HG03097 (cell line): Measurements from ENCODE around the gene C11orf87.

Experiments used
- ATAC-seq: cut with Tn5 transposase; IDR thresholded peaks from one replicate; pipeline ENCODE4 v1.9.1; 2021; ENCODE audit not compliant: unreplicated experiment, low FRiP score

Gene C11orf87

DNA sequence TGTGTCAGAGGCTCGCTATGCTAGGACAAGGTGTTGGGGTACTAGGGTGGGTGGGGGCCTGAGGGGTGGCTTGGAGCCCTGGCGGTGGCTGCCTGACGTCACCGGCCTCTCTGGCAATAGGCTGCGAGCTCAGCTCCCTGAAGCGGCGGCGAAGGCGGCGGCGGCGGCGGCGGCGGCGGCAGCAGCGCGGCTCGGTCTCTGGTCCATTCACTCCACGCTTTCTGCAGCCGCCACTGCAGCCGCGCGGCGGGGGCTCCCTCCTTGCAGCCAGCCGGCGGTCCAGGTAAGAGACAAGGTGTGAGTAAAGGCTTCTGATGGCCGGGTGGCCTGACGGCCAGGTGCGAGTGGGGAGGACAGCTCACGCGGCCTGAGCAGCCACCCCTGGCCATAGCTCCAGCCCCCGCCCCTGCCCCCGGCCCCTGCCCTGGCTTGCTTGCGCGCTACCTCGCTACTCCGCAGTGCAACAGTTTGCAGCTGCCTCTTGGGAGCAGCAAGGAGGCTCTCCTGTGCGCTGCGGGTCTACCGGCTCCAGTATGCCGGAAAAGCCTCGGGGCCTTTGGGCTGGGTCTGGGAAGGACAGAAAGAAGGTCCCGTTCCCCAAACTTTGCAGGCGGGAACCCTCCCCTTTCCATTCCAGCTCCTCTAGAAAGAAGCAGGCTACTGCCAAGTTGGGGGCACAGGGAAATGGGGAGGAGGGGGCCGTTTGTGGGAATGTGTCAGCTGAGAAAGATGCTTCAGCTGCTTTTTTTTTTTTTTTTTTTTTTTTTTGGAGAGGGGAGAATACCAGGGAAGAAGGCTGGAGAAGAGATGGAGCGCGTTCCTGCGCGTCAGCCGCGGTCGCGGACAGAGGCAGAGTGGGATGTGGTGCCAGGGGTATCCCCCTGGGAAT lies at the start of gene C11orf87:
Gene C11orf87, plus strand, starts transcription at position 210 of the 889 bp plus-strand sequence. CDS start 1,444 bp downstream, outside the sequence.
- no peak for ATAC-seq

DNA sequence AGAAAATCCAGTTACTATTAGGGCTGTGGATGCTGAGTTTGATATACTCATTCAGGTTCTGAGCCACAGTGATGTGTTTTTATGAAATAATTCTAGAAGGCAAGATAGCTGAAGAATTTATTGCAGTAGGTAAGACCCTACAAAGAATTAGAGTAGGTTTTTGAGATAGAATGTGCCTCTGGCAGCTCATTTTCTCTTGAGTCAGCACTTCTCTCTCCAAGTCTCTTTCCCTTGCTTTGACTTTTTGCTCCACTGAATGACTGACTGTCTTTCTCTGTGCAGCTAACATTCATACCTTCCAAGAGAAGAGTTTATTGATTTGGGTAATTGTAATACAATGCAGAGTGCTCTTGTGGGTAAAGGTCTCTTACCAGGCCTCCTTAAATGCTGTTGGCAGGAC lies 48.0 kb upstream of the C11orf87 start:
- ATAC-seq: no peak

DNA sequence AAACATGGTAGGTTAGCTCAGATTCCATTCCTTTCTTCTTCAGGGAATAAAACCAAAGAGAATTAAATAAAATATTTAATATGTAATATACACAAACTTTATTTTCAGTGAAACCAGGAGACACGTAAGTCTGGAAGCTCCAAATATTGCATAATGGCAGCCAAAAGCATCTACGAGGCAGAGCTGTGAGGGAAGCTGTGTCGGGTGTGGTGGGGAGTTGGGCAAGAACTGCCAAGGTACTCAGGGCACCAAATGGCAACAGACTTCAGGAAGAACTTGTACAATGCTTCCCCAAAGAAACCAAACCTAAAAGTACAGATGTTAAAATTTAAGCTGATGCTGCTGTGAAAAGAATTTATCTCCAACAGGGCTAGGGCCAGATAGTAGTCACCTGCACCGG lies 47.5 kb upstream of the C11orf87 start:
- ATAC-seq: no peak

DNA sequence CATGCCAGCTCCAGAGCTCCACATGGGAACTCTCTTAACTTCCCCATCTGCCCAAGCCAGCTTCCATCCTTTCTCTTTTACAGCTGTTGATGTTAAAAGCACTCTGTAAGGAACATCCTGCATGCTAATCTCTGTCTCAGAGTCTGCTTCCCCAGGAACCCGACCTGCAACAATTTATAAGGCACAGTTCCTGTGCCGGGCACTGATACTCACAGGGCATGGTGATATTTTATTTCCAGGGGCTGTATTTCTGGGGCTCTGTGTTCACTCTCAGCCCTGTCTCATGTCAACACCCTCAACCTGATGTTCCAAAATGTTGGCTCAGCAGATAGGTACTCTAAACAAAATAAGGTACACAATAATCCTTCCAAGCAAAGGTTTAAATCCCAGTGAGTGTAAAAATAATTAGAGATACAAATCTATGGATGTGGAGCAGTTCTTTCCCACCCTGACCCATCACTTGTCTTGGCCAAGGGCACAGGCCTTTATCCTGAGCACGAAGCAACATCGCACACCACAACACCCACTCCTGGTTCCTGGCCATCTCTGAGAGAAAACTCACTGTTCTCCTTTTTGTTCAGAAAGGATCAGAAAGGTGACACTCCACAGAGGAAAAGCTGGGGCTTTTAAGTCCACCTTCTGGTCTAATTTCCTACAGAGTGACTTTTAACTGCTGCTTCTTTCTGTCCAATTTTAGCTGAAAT lies 44.8 kb upstream of the C11orf87 start:
- ATAC-seq: no peak

DNA sequence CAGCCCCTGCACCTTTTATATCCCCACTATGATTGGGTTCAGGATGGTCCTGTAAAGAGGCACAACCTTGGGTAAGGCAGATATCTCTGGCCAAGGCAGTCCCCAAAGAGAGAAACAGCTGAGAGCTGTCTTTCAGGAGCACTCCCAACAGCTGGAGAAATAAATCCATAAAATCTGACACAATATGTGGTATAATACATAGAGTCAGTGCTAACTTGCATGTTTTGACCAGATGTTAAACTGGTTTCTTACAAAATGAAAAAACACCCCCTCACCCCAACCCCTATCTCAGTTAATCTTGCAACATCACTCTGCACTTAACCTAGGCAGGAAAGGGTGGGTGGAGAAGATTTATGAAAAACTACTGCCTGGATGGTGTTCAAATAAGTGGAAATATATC lies 44.0 kb upstream of the C11orf87 start:
- ATAC-seq: no peak

DNA sequence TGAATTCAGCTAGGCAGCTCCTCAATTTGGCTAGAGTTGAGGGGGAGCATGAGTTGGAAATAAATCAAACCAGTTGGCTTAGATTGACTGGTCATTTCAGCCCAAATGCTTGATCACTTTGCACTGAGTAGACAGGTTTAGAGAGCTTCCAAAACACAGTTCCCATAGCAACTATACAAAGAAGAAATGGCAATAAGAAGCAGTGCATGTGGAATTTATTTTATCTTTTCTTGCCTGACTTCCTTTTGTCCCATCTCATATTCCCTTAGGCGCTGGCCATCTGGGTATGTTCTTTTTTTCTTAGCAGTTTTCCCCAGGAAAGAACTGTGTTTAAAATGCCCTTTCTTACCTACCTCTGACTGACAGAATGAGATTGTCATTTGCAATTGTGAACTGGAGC lies 38.7 kb upstream of the C11orf87 start:
- no peak for ATAC-seq

DNA sequence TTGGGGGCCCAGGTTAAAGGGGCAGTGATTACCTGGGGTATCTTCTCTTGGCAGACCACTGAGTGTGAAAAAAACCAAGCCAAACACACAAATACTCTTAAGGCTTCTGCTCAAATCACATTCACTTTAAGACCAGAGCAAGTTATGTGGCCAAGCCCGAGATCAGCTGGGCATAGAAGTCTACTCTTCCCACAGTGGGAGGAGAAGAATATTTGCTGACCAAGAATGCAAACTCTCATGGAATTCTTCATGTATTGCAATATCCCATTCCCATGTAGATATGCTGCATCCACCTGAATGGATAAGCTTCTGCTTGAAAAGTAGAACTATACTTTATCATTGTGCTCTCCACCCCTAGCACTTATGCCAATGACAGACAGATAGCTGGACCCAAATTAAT lies 37.1 kb upstream of the C11orf87 start:
- ATAC-seq: no peak

DNA sequence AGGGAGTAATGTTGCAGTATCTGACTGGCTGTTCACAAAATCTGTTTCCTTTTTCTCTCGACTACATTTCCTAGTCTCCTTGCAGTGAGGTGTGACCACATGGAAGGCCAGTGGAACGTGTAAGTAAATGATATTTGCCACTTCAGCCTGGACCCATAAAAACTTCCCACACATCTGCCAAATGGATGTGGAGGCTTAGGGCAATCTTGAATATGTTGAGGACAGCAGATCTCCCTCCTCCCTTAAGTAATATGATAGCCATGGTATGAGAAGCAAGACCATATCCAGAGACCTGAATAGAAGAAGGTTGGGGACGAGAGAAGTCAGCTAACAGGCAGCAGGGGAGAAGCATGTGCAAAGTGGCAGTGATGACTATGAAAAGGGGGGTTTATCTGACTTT lies 33.0 kb upstream of the C11orf87 start:
- ATAC-seq: no peak

DNA sequence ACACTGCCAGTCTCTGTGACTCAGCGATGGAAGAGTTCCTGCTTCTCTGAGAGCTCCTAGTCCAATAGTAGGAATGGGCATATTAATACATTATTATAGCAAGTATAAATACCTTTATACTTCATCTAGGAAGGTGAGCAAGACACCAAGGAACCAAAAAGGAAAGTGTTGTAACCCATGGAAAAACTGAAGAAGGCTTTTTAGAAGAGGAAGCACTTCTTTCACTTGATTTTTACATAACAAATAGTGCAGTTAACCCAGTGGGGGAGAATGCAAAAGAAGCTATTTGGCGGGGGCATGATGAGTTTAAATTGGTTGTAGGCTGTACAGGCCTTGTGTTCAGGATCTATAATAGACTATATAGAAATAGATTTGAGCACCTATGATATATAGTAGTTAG lies 31.2 kb upstream of the C11orf87 start:
- no peak for ATAC-seq

DNA sequence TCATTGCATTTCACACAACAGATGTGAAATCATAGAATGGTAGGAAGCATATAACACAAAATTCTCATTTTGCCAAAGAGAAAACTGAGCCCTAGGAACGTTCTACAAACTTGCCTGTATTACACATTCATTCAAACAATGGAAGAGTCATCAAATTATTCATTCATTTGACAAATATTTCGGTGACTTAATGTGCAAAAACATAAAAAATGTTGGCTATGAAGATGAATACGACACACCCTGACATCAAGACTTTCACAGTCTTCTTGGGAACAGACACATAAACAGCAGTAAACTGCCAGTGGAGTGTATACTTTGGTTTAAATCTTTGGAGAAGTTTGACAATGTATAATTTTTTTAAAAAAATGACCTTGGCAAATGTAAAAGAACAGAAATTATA lies 20.4 kb upstream of the C11orf87 start:
- ATAC-seq: no peak

DNA sequence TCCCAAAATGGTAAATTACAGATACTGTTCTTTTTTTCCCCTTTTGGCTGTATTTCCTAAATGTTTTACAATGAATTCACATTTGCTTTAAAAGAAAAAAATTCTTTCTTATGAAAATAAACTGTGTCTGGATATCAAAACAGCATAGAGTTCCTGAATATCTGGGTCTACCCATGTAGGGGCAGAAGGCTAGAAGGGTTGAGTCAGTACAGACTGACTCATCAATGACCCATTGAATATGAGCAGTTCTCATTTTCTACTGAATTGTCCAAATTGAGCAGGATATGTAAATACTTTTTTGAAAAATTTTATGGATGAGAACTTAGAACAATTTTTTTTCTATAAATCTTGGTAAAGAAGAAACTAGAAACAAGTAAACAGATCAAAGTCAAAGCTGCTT lies 16.3 kb upstream of the C11orf87 start:
- ATAC-seq: no peak

DNA sequence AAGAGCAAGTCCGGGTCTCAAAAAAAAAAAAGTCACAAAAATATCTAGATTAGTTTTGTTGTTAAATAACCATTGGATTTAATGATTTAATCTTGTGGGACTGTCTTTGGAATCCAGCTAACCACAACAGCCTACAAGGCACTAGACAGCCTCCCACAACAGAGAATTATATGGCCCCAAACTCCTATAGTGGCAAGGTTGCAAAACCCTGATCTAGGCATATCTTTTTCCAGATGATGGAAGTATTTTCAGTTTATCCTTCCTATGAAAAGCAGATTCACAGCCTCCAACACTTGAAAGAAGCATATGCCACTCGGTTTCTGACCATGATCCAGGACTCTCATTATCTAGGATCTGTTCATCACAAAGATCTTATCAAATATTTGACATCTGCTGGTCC lies 5.4 kb upstream of the C11orf87 start:
- no peak for ATAC-seq

DNA sequence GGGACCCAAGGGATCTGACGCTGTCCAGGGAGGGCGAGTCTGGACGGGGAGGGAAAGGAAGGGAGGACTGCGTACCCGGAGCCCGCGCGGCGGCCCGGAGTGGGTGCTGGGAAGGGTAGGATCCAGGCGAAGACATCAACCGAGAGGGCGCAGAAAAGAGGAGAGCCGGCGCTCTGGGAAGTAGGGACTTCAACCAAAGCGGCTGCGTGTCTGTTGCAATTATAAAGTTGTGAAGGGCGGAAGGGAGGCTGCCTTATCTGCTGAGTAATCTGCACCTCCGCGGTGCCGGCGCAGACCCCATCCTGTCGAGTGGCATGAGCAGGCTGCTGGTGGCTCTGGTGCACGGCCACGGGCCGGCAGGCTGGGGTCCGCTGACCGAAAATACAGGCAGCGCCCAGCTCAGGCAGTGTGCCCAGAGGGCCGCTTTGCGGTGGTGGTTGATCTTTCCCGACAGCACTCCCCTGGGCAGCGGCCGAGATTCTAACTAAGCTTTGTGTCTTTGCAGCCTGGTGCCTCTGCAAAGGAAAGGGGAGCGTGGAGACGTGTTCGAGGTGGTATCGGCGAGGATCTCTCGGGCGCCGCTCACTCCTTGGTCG lies 978 bp downstream of the C11orf87 start:
- no peak for ATAC-seq

DNA sequence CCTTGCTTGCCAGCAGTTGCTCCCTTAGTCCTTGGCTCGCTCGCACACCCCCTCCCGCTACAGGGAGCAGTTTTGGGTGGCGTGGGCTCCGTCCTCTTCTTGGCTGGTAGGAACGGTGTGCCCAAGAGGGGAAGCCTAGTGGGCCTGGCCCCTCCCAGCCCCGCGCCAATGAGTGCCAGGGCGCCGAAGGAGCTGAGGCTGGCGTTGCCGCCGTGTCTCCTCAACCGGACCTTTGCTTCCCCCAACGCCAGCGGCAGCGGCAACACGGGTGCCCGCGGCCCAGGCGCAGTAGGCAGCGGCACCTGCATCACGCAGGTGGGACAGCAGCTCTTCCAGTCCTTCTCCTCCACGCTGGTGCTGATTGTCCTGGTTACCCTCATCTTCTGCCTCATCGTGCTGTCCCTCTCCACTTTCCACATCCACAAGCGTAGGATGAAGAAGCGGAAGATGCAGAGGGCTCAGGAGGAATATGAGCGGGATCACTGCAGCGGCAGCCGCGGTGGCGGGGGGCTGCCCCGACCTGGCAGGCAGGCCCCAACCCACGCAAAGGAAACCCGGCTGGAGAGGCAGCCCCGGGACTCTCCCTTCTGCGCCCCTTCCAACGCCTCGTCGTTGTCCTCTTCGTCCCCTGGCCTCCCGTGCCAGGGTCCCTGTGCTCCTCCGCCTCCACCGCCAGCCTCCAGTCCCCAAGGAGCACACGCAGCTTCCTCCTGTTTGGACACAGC lies 1.6 kb downstream of the C11orf87 start:
- no peak for ATAC-seq

DNA sequence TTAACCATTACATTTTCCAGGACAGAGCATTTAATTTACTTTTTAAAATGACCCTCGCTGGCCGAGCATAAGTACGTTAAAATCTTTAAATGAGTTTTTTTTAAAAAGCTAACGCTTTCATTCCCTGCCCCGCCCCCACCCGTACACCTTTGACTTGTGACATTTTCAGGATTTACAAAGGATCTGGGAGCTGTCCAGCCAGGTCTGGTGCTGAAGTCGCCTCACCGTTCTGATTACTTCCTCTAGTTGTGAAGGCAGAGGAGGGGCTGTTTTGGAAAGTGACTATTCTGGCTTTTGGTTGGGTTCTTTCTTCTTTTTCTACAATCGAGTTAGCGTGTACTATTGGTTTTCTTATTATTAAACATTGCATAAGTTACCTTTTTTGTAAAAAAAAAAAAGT lies 2.9 kb downstream of the C11orf87 start:
- ATAC-seq: no peak

DNA sequence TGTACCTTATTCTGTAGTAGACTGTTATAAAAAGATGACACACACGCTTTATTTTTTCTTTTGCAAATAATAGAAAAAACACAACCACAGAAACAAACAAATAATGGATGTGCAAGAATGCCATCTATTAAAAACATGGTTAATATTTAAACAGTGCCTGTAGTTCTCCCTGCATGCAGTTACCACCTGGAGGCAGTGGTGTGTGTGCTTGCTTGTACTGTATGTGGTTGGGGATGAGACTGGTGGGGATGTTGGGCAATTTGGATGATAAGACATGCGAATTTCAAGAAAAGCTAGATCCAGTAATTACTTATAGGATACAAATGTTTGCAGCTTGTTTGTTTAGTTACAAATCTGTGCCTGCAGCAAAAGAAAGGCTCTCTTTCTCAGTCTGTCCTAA lies 3.6 kb downstream of the C11orf87 start:
- ATAC-seq: no peak

DNA sequence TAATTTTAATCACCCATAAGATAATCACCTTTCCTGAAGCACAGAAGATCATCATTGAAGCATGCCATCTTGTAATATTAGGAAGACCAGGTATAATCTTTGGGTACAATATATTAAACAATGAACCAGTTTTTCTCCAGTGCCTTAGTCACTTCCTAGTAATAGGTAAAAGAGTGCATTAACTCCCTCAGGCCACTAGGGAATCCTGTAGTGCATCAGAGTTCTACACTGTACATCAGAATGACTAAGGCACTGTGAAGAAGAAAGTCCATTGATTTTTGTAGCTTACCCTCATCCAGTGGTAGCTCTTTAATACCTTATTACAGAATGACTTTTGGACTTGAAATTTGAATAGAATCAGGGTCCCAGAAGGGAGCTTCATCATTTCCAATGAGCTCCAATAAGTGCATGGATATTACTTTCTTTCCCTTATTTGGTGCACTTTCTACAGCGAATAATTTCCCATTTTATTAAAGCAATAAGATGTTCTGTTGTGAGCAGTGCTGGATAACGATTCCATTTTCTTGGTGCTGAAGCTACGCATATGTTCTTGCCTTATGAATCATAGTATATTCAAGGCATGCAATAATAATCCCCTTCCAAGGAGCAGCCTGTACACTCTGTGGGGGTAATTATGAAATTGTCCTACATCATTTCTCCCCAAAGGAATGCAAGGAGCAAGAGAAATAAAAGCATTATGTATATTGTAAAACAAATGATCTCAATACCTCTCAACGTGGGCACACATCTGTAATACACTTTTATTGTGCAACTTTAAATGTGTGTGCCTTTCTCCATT lies 4.7 kb downstream of the C11orf87 start:
- no peak for ATAC-seq

DNA sequence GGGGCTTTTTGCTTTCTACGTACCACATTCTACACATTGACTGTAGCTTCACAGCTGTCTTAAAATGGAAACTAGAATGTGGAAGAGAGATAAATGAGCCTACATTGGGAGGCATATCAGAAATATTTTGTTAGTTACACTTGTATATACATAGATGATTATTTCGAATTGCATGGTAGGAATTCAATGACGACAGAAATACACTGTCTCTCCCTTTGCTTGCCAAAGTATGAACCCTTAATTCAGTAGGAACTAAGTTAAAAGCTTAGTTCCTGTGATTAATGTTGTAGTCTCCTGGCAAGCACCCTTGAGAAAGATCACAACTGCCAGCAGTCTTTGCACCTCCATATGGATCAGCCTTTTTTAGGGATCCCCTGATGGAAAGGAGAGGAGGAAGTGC lies 10.1 kb downstream of the C11orf87 start:
- no peak for ATAC-seq

DNA sequence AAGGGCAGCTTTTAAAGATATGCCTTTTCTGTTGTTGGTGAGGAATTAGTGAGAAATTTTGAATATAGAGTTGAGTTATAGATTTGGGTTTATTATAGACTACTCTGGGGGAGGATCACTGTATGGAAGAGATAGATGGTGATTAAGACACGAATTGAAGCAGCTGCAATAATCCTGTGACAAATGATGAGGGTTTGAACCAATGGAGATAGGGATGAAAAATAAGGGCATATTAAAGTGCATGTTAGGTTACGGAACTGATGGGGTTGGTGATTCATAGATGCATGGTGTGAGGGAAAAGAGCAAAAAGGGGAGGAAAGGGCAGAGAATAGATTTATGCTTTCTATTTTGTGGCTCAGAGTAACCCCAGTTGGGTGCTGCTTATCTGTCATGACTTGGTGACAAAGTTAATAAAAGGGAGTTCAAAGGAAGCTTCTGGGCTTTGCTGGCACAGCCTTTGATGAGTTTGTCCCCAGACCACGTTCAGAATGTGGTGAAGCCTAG lies 11.8 kb downstream of the C11orf87 start:
- ATAC-seq: no peak

DNA sequence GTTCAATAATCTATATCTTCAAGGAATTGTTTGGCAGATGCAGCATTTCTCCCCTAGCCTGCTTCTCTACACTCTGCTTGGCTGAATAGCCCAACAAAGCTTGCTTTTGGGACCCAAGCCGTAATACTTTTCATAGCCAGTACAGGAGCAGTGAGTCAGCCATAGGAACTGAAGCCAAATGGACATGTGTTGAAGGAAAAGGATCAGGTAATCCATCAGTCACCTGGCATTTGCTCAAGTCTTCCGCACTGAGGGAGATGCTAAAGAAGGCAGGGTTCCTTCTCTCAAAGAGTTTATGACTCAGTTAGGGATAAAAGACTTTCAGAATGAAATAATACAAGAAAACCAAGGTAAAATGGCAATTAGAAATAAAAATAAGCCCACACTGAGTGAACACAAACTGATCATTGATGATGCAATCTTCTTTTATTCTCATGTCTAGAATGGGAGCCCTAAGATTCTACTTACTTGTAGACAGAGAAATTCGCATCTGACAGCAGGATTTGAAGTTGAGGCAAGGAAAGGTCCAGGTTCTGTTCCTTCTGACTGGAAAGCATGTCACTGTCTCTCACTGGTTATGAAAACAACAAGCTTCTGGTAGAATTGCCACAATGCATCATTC lies 13.2 kb downstream of the C11orf87 start:
- no peak for ATAC-seq
